Activated B cell treated with CpG ODN at 0.5 μM for 24 hours (primary cell): ENCODE results near the gene CLK2. TPM values are rescaled to one million over a fixed set of nuclear protein-coding genes. Genes with fewer than 3 reads are reported as not detected.

Experiments
- ATAC-seq: fragments of 200-7000 bp; cut with Tn5 transposase; one replicate; pipeline ENCODE4 v1.10.0; 2021; ENCODE audit warnings: low read depth, mild to moderate bottlenecking, moderate library complexity
- CTCF ChIA-PET: fragments of 350-600 bp; sonication (Branson Sonifier 250); formaldehyde crosslinking; loops from one replicate; lab custom pipeline; 2021; ENCODE audit warnings: antibody characterized with exemption; lab: Charles Lee
- POLR2A ChIA-PET: fragments of 350-600 bp; sonication (Branson Sonifier 250); formaldehyde crosslinking; loops from one replicate; lab custom pipeline; 2021; ENCODE audit warnings: antibody characterized with exemption; lab: Charles Lee
- DNase-seq: peaks from one replicate; pipeline ENCODE4 v3.0.0; 2022
- H3K27ac Mint-ChIP-seq: one replicate; pipeline ENCODE4 v1.8.0; 2020; ENCODE audit warnings: mixed read lengths
- H3K27me3 Mint-ChIP-seq: one replicate; pipeline ENCODE4 v1.8.0; 2021; ENCODE audit warnings: mixed read lengths
- H3K36me3 Mint-ChIP-seq: one replicate; pipeline ENCODE4 v1.8.0; 2021; ENCODE audit warnings: low read depth, mixed read lengths
- H3K4me1 Mint-ChIP-seq: one replicate; pipeline ENCODE4 v1.8.0; 2021; ENCODE audit warnings: mixed read lengths
- H3K4me3 Mint-ChIP-seq: one replicate; pipeline ENCODE4 v1.8.0; 2020; ENCODE audit warnings: mild to moderate bottlenecking, mixed read lengths
- H3K9me3 Mint-ChIP-seq: one replicate; pipeline ENCODE4 v1.8.0; 2020; ENCODE audit warnings: mixed read lengths
- CTCF ChIP-seq: fragments of 200-600 bp; IDR thresholded peaks from one replicate; pipeline ENCODE4 v1.8.0; 2022; ENCODE audit warnings: antibody characterized with exemption, mild to moderate bottlenecking
- intact Hi-C: fragments of 100-400 bp; cut with micrococcal nuclease; formaldehyde crosslinking; loops from one replicate; pipeline ENCODE4 v1.15.1; 2024
- total RNA-seq: library from RNA; stranded (reverse); gene quantifications from 2 replicates; pipeline ENCODE4 v1.2.3, GENCODE V29; 2022

CLK2 gene
- total RNA-seq, 1 donor from 2014 or later: 112 TPM

- H3K36me3 Mint-ChIP-seq: peaks cover 39% of the 10 kb centered on the region
- peak within 1 kb of the TSS; percentile 84 for H3K4me3 Mint-ChIP-seq
- H3K27ac Mint-ChIP-seq: peak within 1 kb of the TSS; percentile 53
- intact Hi-C loops: loop anchor here (1.0 to 10.0 kb wide), 4 partner anchors 11 to 799 kb away; partner anchors contain the start of genes CLK2, LAMTOR2 and UBQLN4
- TF ChIP-seq CTCF: no peak
- ChIA-PET CTCF (interaction anchor here (1.4 to 2.0 kb wide), 3 partner anchors 31 to 68 kb away, joined by 3 to 6 read pairs (median 4); no protein-coding TSS in a partner anchor), POLR2A (interaction anchor here (0.7 to 2.5 kb wide), 6 partner anchors 10 to 428 kb away, joined by 3 to 8 read pairs (median 4); partner anchors contain the start of genes CLK2 and RUSC1)
- H3K4me1 Mint-ChIP-seq: peaks cover 37% of the 10 kb centered on the region
- no peaks in the 10 kb centered on the region for H3K9me3 Mint-ChIP-seq
- no peaks in the 10 kb centered on the region for H3K27me3 Mint-ChIP-seq
- DNase-seq: peak; percentile 69
- ATAC-seq: peak; percentile 66
Measured at GRCh38 chr1:155255243-155256007, 17.9 kb downstream of the CLK2 start, which contains the start of gene ENTREP3. TSS of gene ENTREP3 (minus strand) at chr1:155255483. CDS start at chr1:155254877, 606 bp downstream.

GRCh38 chr1:155254714-155255242, 18.5 kb downstream of the CLK2 start:
- intact Hi-C loops: loop anchor here (1.0 to 10.0 kb wide), 5 partner anchors 8 to 800 kb away; partner anchors contain the start of genes CLK2, LAMTOR2, SCAMP3 and UBQLN4
- Mint-ChIP-seq H3K4me1 (peaks cover 34% of the 10 kb centered on the region), H3K36me3 (peaks cover 34% of the 10 kb centered on the region), H3K27me3 (no peaks in the 10 kb centered on the region), H3K9me3 (no peaks in the 10 kb centered on the region), H3K27ac (no peak overlapping the region), H3K4me3 (peak overlapping the region; percentile 84)
- ChIA-PET POLR2A (interaction anchor here (0.7 to 2.5 kb wide), 6 partner anchors 10 to 429 kb away, joined by 3 to 8 read pairs (median 4); partner anchors contain the start of genes CLK2 and RUSC1), CTCF (interaction anchor here (1.4 to 2.0 kb wide), 3 partner anchors 30 to 69 kb away, joined by 3 to 6 read pairs (median 4); no protein-coding TSS in a partner anchor)
- TF ChIP-seq CTCF: no peak
- ATAC-seq (peak; percentile 4), DNase-seq (no peak)

GRCh38 chr1:155254228-155254713, 19.0 kb downstream of the CLK2 start:
- Mint-ChIP-seq H3K36me3 (peaks cover 32% of the 10 kb centered on the region), H3K27ac (no peak overlapping the region), H3K4me1 (peaks cover 34% of the 10 kb centered on the region), H3K4me3 (peak overlapping the region; percentile 84), H3K9me3 (no peaks in the 10 kb centered on the region), H3K27me3 (no peaks in the 10 kb centered on the region)
- CTCF ChIA-PET: interaction anchor here (1.6 kb wide), 1 partner anchor 30 kb away, joined by 3 read pairs; no protein-coding TSS in a partner anchor
- DNase-seq (no peak), ATAC-seq (no peak)
- intact Hi-C loops: loop anchor here (1.0 to 10.0 kb wide), 3 partner anchors 8 to 801 kb away; partner anchors contain the start of genes CLK2, LAMTOR2, SCAMP3 and UBQLN4
- POLR2A ChIA-PET: interaction anchor here (1.1 kb wide), 1 partner anchor 69 kb away, joined by 3 read pairs; no protein-coding TSS in a partner anchor
- no peak for TF ChIP-seq CTCF

GRCh38 chr1:155253797-155254196, 19.5 kb downstream of the CLK2 start:
- ATAC-seq: no peak
- Mint-ChIP-seq H3K27ac (no peak overlapping the region), H3K36me3 (peaks cover 29% of the 10 kb centered on the region), H3K4me1 (peaks cover 34% of the 10 kb centered on the region), H3K27me3 (no peaks in the 10 kb centered on the region), H3K9me3 (no peaks in the 10 kb centered on the region), H3K4me3 (peak overlapping the region; percentile 84)
- intact Hi-C loops: loop anchor here (1.0 to 10.0 kb wide), 3 partner anchors 9 to 801 kb away; partner anchors contain the start of genes CLK2, LAMTOR2, SCAMP3 and UBQLN4
- ChIA-PET POLR2A (interaction anchor here (5.4 kb wide), 1 partner anchor 8 kb away, joined by 30 read pairs; the partner anchor contains the start of gene SCAMP3), CTCF (no interaction called here)
- TF ChIP-seq CTCF: no peak
- DNase-seq: no peak
